SHP77 (cell line): Measurements from ENCODE around the gene CPXM2.

Experiments used
- DNase-seq, 2 experiments: peaks; one replicate each; lab custom pipeline; 2025; lab: John Stamatoyannopoulos, UW

The CPXM2 gene

DNA sequence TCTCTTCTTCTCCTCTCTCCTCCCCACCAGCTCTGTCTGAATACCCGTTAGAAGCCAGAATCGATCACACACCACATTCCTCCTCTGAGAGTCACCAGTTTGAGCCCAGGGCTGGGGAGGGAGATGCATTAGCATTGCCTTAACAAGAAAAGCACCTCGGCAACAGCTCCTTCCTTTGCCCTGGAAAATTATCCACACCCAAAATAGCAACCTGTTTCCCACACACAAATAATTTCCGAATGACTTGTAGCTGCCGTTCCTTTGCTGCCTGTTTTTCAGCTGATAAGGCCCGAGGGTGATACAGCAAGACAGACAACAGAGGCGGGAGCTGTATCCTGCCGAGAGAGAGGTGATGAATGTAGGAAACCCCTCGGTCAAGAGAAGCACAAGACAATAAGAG, 91.3 kb downstream of the CPXM2 start:
- DNase-seq, result no peak

DNA sequence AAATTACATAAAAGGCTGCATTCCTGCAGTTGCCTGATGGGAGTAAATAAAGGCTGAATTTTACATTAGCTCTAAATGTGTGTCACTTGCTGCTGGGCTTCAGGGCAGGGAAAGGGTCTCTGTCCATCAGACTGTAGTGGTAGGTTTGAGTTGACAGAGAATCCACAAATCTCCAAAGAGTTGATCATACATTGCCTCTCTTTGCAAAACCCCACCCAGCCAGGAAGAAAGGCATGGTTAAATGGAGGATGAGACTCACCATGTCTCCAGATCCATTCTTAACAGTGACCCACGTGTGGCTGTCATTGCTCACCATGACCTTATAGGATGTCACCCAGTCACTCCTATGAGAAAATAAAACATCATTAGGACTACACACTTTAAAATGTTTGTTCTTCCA, 92.8 kb downstream of the CPXM2 start:
- DNase-seq, result no peak

GRCh38 chr10:123797813-123798212, 93.8 kb downstream of the CPXM2 start:
- DNase-seq, result no peak

GRCh38 chr10:123796736-123797135, 94.9 kb downstream of the CPXM2 start:
- DNase-seq, result no peak

GRCh38 chr10:123795846-123796590, 95.6 kb downstream of the CPXM2 start:
- DNase-seq, result no peak

- no peak for DNase-seq
These were observed 96.3 kb downstream of the CPXM2 start for GRCh38 chr10:123795196-123795780.

DNA sequence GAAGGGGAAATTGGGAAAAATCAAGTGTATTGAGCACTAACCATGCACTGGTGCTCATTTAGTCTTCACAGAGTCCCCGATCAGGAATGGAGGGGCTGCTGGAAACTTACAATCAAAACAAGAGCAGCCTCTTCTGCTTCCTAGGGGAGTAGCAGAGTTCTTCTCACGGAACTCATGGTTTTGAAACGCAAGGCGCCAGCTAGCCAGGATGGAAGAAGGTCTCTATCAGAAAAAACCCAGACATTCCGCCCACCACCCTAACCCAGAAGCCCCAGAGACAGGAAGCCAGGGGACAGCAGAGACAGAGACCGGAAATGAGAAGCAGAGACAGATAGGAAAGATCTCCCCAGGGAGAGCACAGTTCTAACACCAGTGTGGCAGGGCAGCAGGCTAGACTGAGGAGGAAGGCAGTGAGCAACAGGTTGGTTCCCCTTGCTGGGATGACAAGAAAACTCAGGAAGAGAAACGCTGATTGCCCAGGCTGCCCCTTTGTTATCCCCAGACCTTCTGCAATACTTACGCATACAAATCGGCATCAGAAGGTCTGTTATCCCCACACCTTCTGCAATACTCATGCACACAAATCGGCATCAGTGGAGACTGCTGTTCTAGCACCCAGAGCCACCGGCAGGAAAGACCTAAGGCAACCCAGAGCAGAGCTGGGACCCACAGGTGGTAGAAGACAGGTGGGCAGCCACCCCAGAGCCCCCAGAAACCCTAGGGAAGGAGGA, 99.2 kb downstream of the CPXM2 start:
- DNase-seq, result no peak

- DNase-seq, result no peak
These were observed 101.3 kb downstream of the CPXM2 start for GRCh38 chr10:123790132-123790885.

GRCh38 chr10:123788981-123789380, 102.6 kb downstream of the CPXM2 start:
- DNase-seq, result no peak

DNA sequence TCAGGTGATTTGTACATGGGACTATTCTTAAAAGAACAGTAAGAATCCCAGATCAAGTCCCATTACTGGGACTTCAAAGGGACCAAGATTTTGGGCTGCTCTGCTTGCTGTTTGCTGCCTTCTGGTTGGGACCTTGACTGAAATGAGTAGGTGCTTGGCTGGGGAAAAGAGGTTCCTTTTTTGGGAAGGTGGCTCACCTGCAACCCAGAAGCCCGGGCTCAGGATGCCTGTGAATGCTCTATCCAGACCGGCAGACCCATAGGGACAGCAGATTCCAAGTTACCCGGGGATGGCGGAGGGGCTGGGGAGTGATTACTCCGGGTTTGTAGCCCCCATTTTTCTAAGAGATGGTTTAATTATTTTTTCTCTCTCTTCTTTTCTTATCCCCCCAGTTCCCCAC, 104.0 kb downstream of the CPXM2 start:
- no peak for DNase-seq

GRCh38 chr10:123786896-123787295, 104.7 kb downstream of the CPXM2 start:
- no peak for DNase-seq

- no peak for DNase-seq
These were observed 105.3 kb downstream of the CPXM2 start for GRCh38 chr10:123786306-123786705.

DNA sequence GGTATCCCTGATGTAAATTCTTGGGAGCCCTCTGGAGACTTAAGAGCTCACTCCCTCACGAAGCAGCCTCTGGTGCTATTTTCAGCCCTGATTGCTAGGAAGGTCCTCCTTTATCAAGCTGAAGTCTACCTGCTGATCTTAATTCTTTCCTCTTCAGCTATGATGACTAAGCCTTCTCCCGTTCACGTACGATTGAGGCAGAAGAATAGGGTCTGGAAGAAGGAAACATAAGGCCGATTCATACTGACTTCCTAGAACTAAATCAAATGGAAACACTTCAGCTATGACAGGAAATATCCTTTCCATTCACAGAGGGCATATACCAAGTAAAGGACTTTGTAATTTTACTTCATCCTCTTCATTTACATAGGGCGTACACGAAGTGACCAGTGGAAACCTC, 107.0 kb downstream of the CPXM2 start:
- no peak for DNase-seq

GRCh38 chr10:123784216-123784615, 107.4 kb downstream of the CPXM2 start:
- DNase-seq, result no peak

DNA sequence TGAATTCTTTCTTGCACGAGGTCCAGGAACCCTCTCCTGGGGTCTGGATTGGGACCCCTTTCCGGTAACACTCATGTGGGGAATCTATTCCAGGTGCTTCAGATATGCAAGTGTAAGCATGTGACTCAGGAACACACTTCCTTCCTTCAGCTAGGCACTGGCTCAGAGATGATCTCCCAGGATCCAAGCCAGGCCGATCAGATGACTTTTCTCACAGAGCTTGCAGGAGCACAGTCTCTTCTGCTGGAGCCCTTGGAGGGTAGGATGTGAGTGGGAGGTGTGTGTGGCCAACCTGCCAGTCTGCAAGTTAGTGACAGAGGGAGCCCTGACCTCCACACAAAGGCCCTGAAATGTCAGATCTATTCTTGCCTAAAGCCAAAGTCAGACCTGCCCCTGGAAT, 108.3 kb downstream of the CPXM2 start:
- no peak for DNase-seq

DNA sequence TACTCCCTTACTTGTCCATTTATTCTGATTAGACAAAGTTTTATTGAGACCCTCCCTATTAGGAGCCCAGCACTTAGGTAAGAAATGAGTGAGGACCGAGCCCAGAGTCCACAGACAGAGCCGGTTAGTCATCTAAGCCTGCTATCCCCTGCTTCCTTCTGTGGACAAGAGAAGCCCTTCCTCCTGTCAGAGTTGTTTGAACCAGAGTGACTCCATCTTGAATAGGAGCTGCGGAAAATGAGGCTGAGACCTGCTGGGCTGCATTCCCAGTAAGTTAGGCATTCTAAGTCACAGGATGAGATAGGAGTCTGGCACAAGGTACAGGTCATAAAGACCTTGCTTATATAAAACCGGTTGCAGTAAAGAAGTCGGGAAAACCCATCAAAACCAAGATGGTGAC, 109.1 kb downstream of the CPXM2 start:
- no peak for DNase-seq

DNA sequence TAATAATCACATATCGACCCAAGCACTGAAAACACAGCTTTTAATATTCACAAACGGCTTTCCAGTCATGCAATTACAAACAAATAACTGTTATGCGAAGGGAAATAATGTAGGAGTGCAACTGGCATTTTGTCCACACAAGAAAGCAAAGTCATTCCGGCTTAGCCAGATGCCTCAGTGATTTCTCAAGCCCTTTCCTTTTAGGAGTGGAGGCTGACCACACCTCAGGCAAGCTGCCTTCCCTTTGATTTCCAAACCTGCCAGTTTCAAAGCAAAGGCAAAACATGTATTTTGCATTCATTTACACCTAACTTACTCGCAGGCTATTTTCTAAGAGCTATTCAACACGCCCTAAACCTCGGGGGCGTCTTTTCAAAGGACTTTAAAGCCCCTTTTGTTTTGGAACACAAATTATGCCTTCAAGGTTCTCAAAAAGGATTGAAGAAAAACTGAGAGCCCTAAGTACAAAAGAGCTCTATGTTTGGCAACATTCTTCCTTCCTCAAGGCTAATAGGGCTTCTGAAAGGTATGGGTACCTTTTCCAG, 109.6 kb downstream of the CPXM2 start:
- no peak for DNase-seq

GRCh38 chr10:123781324-123781900, 110.2 kb downstream of the CPXM2 start:
- DNase-seq, result no peak

- no peak for DNase-seq
These were observed 112.7 kb downstream of the CPXM2 start for GRCh38 chr10:123778719-123779517.

DNA sequence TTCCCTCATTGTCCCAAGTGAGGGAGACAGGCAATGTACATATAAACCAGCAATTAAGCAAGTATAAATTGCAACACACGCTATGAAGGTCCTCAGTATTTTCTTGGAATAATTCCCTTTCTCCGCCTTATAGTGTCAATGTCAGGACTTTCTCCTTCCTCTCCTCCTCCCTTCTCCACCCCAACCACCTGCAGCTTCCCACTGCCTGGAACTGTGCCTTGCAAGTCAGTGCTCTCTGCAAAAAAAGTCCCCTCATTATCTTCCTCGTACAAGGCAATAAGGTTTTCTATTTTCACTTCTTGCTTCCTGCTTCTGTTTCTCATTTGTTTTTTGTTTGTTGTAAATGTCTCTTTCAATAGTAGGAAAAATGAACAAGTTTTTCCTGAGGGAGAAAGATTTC, 113.7 kb downstream of the CPXM2 start:
- DNase-seq, result no peak

GRCh38 chr10:123774132-123774742, 117.4 kb downstream of the CPXM2 start:
- DNase-seq, result no peak
